Effector CD4-positive, alpha-beta T cell (primary cell): ENCODE results near the gene CHAC2. TPM values are rescaled to one million over a fixed set of nuclear protein-coding genes. Genes with fewer than 3 reads are reported as not detected.
"Not testable (repeated sequence)": the region's sequence is repeated elsewhere in the genome, so short reads cannot be mapped to it uniquely, and the experiment has no call there.

Experiments used
- DNase-seq: peaks from one replicate; pipeline ENCODE4 v3.0.0-alpha.2; 2020
- total RNA-seq: gene quantifications from one replicate; lab custom pipeline; 2026; lab: John Stamatoyannopoulos, UW

Gene CHAC2
- not detected for total RNA-seq

DNA sequence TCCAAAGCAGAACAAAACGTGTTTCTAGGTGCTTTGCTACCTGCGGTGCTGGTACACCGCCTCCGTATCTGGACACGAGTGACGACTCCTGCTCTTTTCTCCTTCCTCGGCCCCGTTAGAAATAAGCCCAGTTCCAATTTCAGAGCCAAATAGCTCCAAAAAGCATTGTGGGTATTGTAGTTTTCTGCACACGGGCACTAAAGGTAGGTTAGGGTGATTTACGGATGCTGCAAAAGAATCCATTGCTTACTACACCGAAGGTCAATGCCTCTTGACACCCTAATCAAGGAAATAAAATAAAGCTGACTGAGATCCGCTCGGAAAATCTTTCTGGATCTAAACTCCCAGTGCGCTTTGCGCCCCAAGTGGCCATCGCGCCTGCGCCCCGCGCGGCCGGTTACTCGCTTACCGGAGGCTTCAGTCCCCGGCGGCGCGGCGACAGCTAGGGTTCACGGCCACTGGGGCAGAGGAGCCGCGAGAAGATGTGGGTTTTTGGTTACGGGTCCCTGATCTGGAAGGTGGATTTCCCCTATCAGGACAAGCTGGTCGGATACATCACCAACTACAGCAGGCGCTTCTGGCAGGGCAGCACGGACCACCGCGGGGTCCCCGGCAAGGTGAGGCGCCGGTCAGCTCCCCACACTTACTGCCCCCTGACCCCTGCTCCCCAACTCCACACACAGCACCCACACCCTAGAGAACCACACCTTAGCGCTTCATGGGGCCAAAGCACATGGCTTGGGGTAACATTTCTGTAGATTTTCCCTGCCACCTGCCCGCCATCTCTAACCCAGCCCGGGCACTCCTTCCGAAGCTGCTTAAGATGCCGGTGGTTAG is at the start of gene CHAC2:
CHAC2 (plus strand) TSS at position 400 of the 837 bp plus-strand sequence; CDS start at position 483, 83 bp downstream.
- DNase-seq = peak; percentile 81

DNA sequence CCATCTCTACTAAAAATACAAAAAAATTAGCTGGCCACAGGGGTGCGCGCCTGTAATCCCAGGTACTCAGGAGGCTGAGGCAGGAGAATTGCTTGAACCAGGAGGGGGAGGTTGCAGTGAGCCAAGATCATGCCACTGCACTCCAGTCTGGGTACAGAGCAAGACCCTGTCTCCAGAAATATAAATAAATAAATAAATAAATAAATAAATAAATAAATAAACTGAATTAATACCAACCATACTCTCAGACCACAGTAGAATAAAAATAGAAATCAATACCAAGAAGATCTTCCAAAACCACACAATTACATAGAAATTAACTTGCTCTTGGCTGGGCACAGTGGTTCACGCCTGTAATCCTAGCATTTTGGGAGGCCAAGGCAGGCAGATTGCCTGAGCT is 46.7 kb upstream of the CHAC2 start:
- DNase-seq = not testable (repeated sequence)

DNA sequence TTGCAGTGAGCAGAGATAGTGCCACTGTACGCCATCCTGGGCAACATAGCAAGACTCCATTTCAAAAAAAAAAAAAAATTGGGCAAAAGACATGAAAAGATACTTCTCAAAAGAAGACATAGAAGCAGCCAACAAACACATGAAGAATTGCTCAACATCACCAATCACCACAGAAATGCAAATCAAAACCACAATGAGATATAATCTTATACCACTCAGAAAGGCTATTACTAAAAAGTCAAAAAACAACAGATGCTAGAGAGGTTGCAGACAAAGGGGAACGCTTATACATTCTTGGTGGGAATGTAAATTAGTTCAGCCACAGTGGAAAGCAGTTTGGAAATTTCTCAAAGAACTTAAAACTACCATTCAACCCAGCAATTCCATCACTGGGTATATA is 43.1 kb upstream of the CHAC2 start:
- DNase-seq = no peak

DNA sequence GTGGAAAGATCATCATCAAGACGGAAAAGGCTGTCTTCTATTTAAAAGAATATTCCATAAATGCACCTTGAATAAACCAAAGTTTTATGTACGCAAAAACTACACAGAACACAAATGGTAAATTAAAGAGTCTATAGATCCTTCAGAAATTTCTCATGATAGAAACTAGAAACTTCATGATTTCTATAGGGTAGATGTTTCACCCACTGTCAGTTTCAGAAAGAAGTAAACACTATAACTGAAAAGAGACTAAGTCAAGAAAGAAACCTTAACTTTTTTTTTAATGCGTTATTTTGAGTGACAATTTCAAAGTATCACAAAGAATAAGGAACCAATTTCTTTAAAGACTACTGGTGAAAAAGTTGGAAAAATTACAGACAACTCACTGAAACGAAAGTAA is 41.9 kb upstream of the CHAC2 start:
- no peak for DNase-seq

DNA sequence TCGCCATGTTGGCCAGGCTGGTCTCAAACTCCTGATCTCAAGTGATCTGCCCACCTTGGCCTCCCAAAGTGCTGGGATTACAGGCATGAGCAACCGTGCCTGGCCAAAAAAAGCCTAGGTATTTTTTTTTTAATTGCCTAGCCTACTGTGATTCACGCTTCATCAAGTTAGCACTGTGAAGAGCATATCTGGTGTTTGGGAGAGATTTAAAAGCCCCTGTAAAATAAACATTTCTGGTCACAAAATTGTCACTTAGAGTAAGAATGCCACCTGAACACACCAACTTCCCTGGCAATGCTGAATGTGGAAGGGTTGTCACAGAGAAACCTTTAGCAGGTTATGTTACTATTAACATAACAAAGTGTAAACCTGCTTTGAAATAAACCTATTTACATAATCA is 39.7 kb upstream of the CHAC2 start:
- no peak for DNase-seq

DNA sequence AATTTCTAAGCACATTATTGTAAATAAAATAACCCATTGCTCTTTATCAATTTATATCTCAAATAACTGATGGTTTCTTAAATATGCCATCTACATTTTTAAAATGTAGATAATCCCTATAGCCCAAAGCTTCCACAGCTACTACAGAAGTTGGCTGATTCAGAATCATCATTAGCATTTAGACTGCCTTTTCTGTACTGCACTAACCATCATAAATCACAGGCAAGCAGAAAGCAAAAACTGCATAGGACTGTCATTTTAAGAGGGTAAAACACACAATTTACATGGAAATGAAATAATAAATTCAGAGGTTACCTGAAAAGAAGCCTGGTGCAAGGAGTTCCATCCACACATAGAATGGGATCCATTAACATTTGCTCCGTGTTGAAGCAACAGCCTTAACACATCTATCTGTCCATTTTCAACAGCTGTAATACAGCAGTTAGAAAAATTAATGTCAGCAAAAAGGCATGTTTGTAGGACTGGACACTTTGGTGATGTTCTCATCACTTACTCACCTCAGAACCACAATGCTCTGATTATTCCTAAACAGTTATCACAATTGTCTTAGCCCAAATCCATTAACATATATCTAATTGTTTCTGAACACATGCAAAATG is 38.4 kb upstream of the CHAC2 start:
- no peak for DNase-seq

DNA sequence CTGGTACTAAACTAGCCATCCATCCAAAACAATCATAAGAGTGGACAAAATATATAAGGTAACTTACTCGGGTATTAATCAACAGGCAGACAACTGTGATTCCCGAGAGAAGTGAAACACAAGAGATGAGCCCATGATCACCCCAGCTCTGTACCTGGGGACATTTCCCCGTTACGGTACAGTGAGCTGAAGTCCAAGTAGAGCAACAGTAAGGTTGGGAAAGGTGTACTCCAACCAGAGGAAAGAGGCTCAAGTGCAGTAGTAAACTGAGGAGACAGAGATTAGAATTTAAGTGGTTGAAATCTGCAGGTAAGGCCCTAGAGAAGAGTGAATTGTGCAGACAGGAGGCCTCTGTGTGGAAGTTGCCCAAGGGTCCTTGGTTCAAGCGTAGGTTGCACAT is 30.5 kb upstream of the CHAC2 start:
- no peak for DNase-seq

DNA sequence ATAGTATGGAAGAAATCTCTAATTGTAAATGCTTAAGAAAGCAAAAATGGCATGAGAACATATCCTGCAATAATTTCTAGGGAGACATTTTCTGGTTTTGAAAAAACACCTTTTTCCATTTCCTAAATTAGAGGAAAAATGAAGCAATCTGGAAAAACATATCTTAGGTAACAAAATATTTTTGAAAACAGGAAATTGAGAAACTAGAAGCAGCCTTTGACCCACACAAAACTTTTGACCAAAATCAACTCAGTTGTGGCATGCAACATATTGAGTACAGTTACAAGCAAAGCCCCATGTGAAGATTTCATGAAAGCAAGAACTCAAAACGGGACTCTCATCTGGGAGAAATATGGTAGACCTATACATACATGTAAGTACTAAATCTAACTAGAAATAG is 28.6 kb upstream of the CHAC2 start:
- DNase-seq = no peak

DNA sequence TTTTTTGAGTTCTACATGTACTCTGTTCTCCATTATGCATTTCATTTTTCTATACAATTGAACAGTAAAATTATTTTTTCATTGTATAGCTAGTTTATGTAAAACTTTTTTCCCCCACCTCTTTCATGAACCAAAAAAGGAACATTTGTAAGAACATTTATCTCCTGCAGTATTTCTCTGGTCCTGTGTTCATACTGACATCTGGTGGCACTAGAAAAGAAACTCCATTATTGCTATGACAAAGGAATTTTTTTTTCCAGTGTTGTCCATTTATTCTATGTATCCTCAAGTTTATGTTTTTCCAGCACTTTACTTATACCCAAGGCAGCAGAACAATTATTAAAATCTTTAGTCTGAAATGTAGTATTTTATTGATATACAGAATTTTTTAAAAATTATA is 27.4 kb upstream of the CHAC2 start:
- DNase-seq = no peak

DNA sequence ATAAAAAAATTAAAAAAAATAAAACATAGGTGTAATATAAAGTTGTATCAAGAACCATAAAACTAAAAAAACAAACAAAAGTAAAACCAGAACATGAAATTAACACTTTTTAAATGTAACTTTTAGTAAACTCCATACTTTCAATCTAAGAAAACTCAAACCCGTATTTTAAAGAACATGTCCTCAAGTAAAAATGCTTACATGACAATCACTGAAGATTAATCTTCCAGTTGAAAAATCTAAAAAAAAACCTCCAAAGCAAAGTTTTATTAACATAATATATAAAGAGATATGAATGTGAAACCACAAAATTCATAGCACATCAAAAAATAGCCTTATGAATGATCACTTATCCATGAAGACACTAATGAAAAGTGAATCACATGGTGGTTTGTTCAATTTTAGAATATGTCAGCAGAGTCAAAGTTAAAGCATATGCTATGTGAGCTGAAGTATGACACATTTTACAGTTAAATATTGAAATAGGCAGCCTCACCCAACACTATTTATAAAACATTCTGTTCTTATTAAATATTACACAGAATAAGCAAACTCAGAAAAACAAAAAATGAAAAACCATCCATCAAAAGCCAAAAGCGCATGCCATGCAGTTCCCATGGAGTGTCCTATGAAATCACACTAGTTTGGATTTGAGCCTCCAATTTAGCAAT is 23.1 kb upstream of the CHAC2 start:
- DNase-seq = no peak

DNA sequence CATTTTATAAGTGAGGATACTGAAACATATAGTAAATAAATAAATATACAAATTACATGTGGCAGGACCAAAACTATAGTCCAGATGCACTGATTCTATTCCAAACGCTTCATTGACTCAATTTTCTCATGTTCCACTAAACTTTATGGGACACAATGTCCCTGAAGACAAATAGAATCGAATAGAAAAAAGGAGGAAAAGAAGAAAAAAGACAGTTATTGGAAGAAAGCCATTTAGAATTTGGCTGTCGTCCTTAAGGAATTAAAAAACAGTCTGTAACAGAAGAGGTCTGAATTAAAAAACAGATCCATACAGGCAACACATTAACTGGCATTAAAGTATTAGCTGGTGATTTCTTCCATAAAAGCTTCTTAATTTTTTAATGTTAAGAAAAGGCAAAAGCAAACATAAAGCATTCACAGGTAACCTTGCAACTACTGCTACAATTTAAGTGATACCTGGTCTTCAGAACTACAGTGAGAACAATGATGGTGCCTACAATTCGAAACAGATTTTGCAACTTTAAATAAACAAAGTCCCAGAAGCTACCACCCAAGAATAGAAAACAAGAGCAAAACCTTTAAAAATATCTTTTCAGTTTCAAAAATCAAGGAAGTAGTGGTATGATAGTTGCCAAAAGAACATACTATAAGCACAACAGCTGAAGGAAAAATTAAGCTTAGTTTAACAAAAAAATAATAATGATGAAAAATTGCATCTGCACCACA is 17.4 kb upstream of the CHAC2 start:
- no peak for DNase-seq

DNA sequence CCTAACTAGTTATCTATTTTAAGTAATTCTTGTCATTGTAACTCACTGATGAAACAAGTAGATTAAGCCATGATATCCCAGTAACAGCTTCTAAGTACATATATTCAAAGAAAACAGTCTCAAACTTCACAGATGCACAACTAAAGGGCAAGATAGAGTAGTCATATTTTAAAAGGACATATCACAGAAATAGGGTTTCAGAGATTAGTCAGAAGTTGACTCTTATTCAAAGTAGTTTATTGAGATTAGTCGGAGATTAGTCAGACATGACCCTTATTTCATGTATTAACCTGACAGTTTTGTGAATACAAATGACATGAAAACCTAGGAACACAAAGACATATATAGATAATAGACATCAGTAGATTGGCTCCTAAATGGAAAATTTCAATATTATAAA is 15.9 kb upstream of the CHAC2 start:
- DNase-seq = no peak

DNA sequence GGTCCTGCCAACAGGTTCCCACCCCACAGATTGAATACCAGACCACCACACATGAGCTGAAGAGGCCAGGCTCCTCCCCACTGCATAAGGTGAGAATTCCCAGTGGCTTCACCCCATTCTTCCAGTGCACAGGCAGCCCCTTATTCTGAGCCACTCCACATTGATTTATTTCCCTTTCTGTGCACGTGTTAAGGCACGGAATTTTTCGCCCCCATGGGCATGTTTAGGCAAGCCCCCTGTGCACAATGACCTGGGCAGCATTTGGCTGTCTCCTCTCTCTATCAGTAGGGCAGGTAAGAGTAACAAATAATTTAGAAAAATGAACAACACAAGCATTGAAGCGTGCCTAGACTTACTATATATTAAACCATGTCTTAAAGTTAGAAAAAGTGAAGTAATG is 15.2 kb upstream of the CHAC2 start:
- DNase-seq = no peak

DNA sequence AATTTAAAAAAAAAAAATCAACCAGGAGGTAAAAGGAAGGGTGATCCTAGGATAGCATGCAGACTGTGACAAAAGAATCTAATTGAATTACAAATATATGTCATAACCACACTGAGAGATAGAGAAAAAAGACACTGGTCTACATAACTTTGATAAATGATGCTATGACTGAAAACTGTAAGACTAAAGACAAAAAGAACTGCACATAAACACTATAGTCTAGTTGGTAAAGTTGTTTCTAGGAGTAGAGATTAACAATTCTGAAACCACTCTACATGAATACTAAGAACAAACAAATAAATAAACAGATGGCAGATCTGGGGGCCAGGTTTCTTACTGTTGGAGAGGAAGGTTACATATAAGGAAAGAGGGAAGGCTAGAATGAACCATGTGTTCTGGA is 14.6 kb upstream of the CHAC2 start:
- DNase-seq = no peak

DNA sequence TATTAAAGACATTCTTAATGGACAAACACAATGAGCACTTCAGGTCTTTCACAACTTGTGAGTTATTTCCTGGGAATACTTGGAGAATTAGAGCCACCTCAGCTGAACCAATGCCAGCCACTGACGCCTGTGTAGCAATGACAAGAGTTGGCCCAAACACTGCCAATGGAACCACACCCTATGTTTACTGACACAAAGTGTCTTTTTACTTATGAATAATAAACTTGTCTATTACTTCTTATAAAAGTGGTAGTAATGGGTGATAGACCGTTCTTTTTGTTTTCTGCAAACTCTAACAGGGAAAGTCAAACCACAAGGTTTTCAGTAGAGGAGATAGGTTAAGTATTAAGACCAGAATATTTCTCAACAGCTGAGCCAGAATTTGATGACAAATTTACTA is 12.5 kb upstream of the CHAC2 start:
- DNase-seq = no peak

DNA sequence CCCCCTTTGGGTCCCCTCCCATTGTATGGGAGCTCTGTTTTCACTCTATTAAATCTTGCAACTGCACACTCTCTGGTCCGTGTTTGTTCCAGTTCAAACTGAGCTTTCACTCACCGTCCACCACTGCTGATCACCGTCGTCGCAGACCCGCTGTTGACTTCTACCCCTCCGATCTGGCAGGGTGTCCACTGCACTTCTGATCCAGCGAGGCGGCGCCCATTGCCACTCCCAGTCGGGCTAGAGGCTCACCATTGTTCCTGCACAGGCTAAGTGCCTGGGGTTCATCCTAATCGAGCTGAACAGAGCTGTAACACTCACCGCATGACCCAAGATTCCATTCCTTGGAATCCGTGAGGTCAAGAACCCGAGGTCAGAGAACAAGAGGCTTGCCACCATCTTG is 11.0 kb upstream of the CHAC2 start:
- DNase-seq = no peak

DNA sequence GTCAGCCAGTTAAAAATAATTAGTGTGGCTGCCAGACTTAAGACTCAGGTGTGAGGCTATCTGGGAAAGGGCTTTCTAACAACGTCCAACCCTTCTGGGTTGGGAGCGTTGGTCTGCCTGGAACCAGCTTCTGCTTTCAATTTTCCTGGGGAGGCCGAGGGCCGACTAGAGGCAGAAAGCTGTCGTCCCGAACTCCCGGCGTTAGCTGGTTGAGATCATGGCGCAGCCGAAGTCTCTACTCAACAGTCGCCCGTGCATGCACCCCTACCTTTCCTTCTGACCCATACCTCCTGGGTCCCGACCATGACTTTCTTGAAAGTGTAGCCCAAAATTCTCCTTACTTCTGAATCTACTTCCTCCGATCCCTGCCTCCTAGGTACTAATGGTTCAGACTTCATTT is 10.4 kb upstream of the CHAC2 start:
- DNase-seq = not testable (repeated sequence)

DNA sequence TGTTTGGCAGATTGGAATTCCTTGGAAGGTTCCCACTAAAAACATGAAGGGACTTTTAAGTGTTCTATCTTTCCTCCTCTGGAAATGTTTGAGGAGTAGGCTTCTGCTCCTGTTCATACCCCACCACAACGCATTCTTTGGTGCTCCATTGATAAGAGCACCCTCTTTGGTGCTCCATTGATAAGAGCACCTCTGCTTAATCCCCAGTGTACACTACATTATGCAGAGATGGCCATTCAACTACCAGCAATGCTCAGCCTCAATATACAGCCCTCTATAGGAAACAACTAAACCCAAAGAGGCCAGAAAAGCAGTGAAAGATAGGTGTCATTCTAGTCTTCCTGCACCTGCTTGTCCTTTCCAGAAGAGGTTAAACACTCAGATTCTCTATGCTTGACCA is 1.8 kb upstream of the CHAC2 start:
- no peak for DNase-seq

DNA sequence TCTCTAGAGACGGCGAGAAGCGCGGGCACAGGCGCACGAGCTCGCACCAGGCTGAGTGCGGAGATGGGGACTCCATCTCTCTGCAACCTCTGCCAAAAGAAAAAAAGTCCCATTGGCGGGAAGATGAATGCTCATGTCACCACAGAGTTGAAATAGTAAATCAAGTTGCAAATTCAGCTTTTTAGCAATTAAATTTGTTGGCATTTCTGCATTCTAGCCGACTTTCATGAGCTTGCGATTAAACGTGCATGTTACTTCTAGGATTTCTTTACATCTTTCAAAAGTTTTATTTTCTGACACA is 588 bp downstream of the CHAC2 start:
- no peak for DNase-seq

DNA sequence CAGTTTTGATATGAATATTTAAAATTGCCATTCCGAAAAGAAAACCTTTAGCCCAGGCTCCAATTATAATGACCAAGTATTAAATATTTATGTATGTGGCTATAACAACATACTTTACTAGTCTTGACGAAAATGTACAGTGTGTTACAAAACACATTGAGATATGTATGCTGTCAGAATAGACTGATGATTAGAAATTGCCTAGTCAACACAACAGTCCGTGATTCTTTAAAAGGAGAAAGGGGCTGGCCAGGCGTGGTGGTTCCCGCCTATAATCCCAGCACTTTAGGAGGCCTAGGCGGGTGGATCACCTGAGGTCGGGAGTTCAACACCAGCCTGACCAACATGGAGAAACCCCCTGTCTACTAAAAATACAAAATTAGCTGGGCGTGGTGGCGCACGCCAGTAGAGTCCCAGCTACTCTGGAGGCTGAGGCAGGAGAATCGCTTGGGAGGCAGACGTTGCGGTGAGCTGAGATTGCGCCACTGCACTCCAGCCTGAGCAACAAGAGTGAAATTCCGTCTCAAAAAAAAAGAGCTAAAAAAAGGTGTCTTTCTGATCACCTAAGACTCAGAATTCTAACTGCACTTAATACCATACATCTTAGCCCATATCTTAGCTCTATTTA is 1.8 kb downstream of the CHAC2 start:
- no peak for DNase-seq

DNA sequence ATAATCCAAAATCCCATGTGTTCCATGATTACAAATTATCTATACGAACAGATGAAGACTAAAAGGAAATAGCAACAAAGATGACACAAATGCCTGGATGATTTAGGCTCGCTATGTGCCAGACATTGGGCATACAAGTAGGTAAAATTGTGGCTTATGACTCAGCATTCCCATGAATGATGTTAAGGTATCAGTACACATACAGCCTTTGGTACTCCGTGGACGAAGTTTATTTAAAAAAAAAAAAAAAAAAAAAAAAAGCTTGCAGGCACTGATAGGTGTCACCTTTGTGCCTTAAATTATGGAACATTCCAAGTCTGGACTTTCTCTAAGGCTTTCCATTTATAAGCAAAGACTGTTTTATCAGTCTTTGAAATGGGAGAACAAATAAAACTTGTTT is 2.7 kb downstream of the CHAC2 start:
- DNase-seq = no peak

DNA sequence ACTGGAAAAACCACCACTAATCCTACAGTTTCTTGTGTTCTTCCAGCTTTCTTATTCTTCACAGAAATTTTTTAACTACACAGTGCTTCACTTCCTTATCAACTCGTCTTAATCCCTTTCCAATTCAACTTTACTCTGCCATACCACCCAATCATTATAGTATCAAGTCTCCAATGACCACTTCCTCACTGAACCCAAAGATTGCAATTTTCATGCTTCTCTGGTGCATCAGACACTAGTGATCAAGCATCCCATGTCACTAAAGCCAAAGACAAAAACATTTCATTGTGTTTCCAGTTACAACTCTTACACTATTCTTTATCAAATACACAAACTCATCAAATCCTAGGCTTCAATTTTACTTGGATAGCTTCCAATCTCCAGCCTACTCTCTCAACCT is 9.5 kb downstream of the CHAC2 start:
- no peak for DNase-seq

DNA sequence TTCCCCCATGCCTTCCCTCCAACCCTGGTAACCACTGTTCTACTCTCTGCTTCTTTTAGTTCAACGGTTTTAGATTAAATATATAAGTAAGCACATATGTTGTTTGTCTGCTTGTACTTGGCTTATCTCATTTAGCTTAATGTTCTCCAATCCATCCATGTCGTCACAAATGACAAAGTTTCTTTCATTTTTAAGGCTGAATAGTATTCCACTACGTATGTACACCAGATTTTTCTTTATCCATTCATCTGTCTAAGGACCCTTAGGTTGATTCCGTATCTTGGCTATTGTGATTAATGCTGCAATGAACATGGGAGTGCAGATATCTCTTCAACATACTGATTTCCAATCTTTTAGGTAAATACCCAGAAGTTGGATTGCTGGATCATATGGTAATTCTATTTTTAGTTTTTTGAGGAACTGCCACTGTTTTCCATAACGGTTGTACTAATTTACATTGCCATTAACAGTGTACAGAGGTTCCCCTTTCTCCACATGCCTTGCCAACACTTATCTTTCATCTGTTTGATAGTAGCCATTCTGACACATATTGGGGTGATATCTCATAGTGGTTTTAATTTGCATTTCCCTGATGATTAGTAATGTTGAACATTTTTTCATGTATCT is 11.0 kb downstream of the CHAC2 start:
- no peak for DNase-seq
